ENCODE measurements around the gene MUC4.

GRCh38 chr3:195777975-195778374, 33.8 kb downstream of the MUC4 start:
- TF ChIP-seq CTCF (IDR thresholded peaks at IDR 0.05; ENCODE audit: borderline replicate concordance, extremely low read depth, low read length, poor library complexity, severe bottlenecking) (no peak), EZH2 (IDR thresholded peaks at IDR 0.05; ENCODE audit: borderline replicate concordance, low read depth, low read length, severe bottlenecking) (no peak)

Measured in DND-41 (cell line).